ENCODE data around the gene TEX52. TPM values are rescaled to one million over a fixed set of nuclear protein-coding genes. Genes with fewer than 3 reads are reported as not detected.

The TEX52 gene
- total and polyA plus RNA-seq, 2 donors (not counting 3 experiments of a cell fraction or from before 2014, with no cell fraction given), result not detected

DNA sequence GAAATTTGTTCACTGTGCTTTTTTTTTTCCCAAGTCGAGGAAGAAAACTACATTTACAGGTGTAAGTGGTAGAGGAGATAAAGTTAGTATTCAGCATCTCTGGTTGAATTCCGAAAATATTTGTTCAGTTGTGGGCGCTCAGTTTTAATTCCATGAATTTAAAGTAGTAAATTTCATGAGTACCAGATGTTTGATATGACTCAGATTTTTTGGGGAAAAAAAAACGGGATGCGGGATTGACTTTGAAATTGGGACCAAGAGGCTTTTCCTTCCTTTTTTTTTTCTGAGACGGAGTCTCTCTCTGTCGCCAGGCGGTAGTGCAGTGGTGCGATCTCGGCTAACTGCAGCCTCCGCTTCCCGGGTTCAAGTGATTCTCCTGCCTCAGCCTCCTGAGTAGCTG is 35.4 kb upstream of the TEX52 start:
- H3K79me2 ChIP-seq (ENCODE audit: control insufficient read depth, insufficient read depth, low read length), result peaks cover 33% of the 10 kb centered on the region
- no peaks in the 10 kb centered on the region for H3K9me3 ChIP-seq (replicated peaks; ENCODE audit: control insufficient read depth, insufficient read depth, low read length)
- intact Hi-C loops (cut with micrococcal nuclease), result no loop called here
- ChIA-PET CTCF (interaction anchor here (1.3 to 3.6 kb wide), 4 partner anchors 14 to 149 kb away, joined by 3 to 18 read pairs (median 9); partner anchors contain the start of genes FOXM1 and RHNO1), POLR2A (interaction anchor here (0.7 kb wide), 1 partner anchor 93 kb away, joined by 4 read pairs; no protein-coding TSS in a partner anchor)
- no peak for DNase-seq (ENCODE audit: low read depth, low spot score)
- H3K4me3 ChIP-seq (replicated peaks in 1 of 3; ENCODE audit: insufficient read depth in 1 of 3, low read depth in 1 of 3, low read length in 3 of 3), result no peak overlapping the region
- H3K9ac ChIP-seq (replicated peaks; ENCODE audit: extremely low read depth, insufficient read depth, low read length), result no peak overlapping the region
- no peaks in the 10 kb centered on the region for H4K20me1 ChIP-seq (replicated peaks; ENCODE audit: control insufficient read depth, extremely low read depth, insufficient read depth, low read length)
- H3K4me1 ChIP-seq (ENCODE audit: control insufficient read depth, extremely low read depth, insufficient read depth, low read length), result peaks cover 11% of the 10 kb centered on the region
- dilution Hi-C loops (cut with MboI; ENCODE audit: extremely low pct_ligation_motif_present, low sequenced_read_pairs), result no loop called here
- no peak overlapping the region for H3K27ac ChIP-seq (ENCODE audit: insufficient read depth, low read depth, low read length)
- H3K9me1 ChIP-seq (replicated peaks; ENCODE audit: control insufficient read depth, extremely low read depth, insufficient read depth, low read length), result no peaks in the 10 kb centered on the region
- H3K36me3 ChIP-seq (ENCODE audit: control insufficient read depth in 2 of 2, extremely low read depth in 1 of 2, insufficient read depth in 2 of 2, low read length in 2 of 2), result peaks cover 3% of the 10 kb centered on the region in 2 experiments
- H3K4me2 ChIP-seq (ENCODE audit: insufficient read depth, low read length), result peak overlapping the region; percentile 49
- no peak for FAIRE-seq
- TF ChIP-seq POLR2AphosphoS5 (IDR thresholded peaks at IDR 0.05; ENCODE audit: insufficient read depth, low read depth, low read length), result no peak
- no peak for TF ChIP-seq POLR2A (IDR thresholded peaks at IDR 0.05; ENCODE audit: low read depth, low read length)
- TF ChIP-seq MYC (IDR thresholded peaks at IDR 0.05; ENCODE audit: low read depth, low read length), result no peak
- no peak for TF ChIP-seq JUN (IDR thresholded peaks at IDR 0.05; ENCODE audit: borderline replicate concordance, insufficient read depth, insufficient read length, low read depth)
- no peak for TF ChIP-seq GATA2 (IDR thresholded peaks at IDR 0.05; ENCODE audit: insufficient read depth, insufficient read length, low read depth, low read length)
- H2AFZ ChIP-seq (ENCODE audit: low read depth, low read length), result no peak overlapping the region
- no peaks in the 10 kb centered on the region for H3K27me3 ChIP-seq (ENCODE audit: control insufficient read depth in 2 of 2, insufficient read depth in 2 of 2, low read length in 2 of 2)
- BruUV-seq (replicated peaks), result no TSS peak

DNA sequence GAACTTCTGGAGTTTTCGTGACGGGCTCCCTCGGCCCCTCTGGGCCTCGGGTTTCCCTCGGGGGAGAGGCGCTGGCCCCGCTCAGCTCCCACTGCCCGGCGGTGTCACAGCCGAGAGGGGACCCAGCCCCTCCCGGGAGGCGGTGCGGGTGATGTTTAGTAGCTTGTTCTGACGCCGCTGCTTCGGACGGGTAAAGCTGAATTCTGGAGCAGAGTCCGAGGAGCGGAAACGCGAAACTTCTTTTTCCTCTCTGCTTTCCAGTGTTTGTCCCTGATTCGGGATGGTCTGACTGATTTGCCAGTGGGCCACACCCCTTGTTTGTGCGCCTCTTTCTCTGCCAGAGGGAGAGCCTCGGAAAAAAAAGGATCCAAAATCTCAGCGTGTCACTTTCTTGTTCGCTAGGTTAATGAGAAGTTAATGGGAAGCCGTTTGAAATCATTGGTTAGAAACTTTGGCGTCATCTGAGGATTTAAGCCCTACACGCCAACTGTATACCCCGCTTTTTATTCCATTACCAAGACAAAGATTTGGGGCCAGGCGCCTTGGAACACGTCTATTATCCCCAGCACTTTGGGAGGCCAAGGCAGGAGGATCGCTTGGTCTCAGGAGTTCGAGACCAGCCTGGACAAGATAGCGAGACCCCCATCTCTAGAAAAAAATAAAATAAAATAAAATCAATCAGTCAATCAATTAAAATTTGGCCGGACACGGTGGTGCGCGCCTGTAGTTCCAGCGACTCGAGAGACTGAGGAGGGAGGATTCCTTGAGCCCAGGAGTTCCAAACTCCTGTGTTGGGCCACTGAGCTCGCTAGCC is 34.6 kb upstream of the TEX52 start:
- FAIRE-seq, result peak; percentile 79
- no peaks in the 10 kb centered on the region for H4K20me1 ChIP-seq (replicated peaks; ENCODE audit: control insufficient read depth, extremely low read depth, insufficient read depth, low read length)
- no peaks in the 10 kb centered on the region for H3K9me3 ChIP-seq (replicated peaks; ENCODE audit: control insufficient read depth, insufficient read depth, low read length)
- intact Hi-C loops (cut with micrococcal nuclease) (no loop called here), dilution Hi-C loops (cut with MboI; ENCODE audit: extremely low pct_ligation_motif_present, low sequenced_read_pairs) (no loop called here)
- peak overlapping the region; percentile 49 for H3K4me2 ChIP-seq (ENCODE audit: insufficient read depth, low read length)
- H3K4me1 ChIP-seq (ENCODE audit: control insufficient read depth, extremely low read depth, insufficient read depth, low read length), result peaks cover 11% of the 10 kb centered on the region
- BruUV-seq (replicated peaks), result TSS peak; percentile 26
- peak overlapping the region; percentile 70 for H2AFZ ChIP-seq (ENCODE audit: low read depth, low read length)
- H3K36me3 ChIP-seq (ENCODE audit: control insufficient read depth in 2 of 2, extremely low read depth in 1 of 2, insufficient read depth in 2 of 2, low read length in 2 of 2), result peaks cover 3% of the 10 kb centered on the region in 2 experiments
- POLR2A ChIA-PET, result interaction anchor here (0.7 to 1.3 kb wide), 3 partner anchors 15 to 143 kb away, joined by 4 to 5 read pairs (median 4); partner anchors contain the start of genes FOXM1 and RHNO1
- CTCF ChIA-PET, result interaction anchor here (1.3 to 3.6 kb wide), 7 partner anchors 14 to 150 kb away, joined by 3 to 18 read pairs (median 8); partner anchors contain the start of genes FOXM1 and RHNO1
- peak overlapping the region; percentile 32 to 76 (median 75) for H3K4me3 ChIP-seq (replicated peaks in 1 of 3; ENCODE audit: insufficient read depth in 1 of 3, low read depth in 1 of 3, low read length in 3 of 3)
- peak overlapping the region; percentile 79 for H3K9ac ChIP-seq (replicated peaks; ENCODE audit: extremely low read depth, insufficient read depth, low read length)
- H3K79me2 ChIP-seq (ENCODE audit: control insufficient read depth, insufficient read depth, low read length), result peaks cover 29% of the 10 kb centered on the region
- TF ChIP-seq, protein P1, sequence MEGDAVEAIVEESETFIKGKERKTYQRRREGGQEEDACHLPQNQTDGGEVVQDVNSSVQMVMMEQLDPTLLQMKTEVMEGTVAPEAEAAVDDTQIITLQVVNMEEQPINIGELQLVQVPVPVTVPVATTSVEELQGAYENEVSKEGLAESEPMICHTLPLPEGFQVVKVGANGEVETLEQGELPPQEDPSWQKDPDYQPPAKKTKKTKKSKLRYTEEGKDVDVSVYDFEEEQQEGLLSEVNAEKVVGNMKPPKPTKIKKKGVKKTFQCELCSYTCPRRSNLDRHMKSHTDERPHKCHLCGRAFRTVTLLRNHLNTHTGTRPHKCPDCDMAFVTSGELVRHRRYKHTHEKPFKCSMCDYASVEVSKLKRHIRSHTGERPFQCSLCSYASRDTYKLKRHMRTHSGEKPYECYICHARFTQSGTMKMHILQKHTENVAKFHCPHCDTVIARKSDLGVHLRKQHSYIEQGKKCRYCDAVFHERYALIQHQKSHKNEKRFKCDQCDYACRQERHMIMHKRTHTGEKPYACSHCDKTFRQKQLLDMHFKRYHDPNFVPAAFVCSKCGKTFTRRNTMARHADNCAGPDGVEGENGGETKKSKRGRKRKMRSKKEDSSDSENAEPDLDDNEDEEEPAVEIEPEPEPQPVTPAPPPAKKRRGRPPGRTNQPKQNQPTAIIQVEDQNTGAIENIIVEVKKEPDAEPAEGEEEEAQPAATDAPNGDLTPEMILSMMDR (IDR thresholded peaks at IDR 0.05; ENCODE audit: extremely low read depth in 1 of 2, insufficient read depth in 1 of 2, low read depth in 1 of 2, low read length in 2 of 2), result no peak
- TF ChIP-seq POLR2A (IDR thresholded peaks at IDR 0.05; ENCODE audit: low read depth, low read length) (no peak), FOS (IDR thresholded peaks at IDR 0.05; ENCODE audit: borderline replicate concordance, insufficient read depth, low read length) (no peak), POLR2AphosphoS5 (IDR thresholded peaks at IDR 0.05; ENCODE audit: insufficient read depth, low read depth, low read length) (no peak), GATA2 (IDR thresholded peaks at IDR 0.05; ENCODE audit: insufficient read depth, insufficient read length, low read depth, low read length) (no peak), MYC (IDR thresholded peaks at IDR 0.05; ENCODE audit: low read depth, low read length) (no peak), JUN (IDR thresholded peaks at IDR 0.05; ENCODE audit: borderline replicate concordance, insufficient read depth, insufficient read length, low read depth) (no peak), EZH2 (IDR thresholded peaks at IDR 0.05; ENCODE audit: borderline replicate concordance, low read depth, low read length, severe bottlenecking) (no peak)
- TF ChIP-seq, protein P2, sequence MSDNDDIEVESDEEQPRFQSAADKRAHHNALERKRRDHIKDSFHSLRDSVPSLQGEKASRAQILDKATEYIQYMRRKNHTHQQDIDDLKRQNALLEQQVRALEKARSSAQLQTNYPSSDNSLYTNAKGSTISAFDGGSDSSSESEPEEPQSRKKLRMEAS (IDR thresholded peaks at IDR 0.05; ENCODE audit: insufficient read depth, insufficient read length), result no peak
- H3K27me3 ChIP-seq (ENCODE audit: control insufficient read depth in 2 of 2, insufficient read depth in 2 of 2, low read length in 2 of 2), result no peaks in the 10 kb centered on the region
- H3K9me1 ChIP-seq (replicated peaks; ENCODE audit: control insufficient read depth, extremely low read depth, insufficient read depth, low read length), result no peaks in the 10 kb centered on the region
- DNase-seq (ENCODE audit: low read depth, low spot score), result peak; percentile 72
- peak overlapping the region; percentile 56 for H3K27ac ChIP-seq (ENCODE audit: insufficient read depth, low read depth, low read length)

Measured in endothelial cell of umbilical vein (primary cell).